ENCODE data around the gene ACOX1.

- TF ChIP-seq CTCF (conservative IDR thresholded peaks at IDR 0.05; ENCODE audit: low read length) (no peak), EZH2phosphoT487 (IDR thresholded peaks at IDR 0.05; ENCODE audit: borderline replicate concordance) (no peak)
Measured at GRCh38 chr17:76008208-76008607, 29.2 kb upstream of the ACOX1 start.
